WI38 (cell line): Measurements from ENCODE around the gene MTCL1.

ENCODE experiments used
- H3K4me3 ChIP-seq: 2 replicates; pipeline ENCODE4 v1.5.1; 2011; ENCODE audit warnings: low read depth, mild to moderate bottlenecking, control low read depth, low read length
- TF ChIP-seq, protein P1 (sequence below): IDR thresholded peaks from 2 replicates; pipeline ENCODE4 v1.5.1; 2012; ENCODE audit warnings: low read depth, mild to moderate bottlenecking, control low read depth, low read length

The MTCL1 gene

DNA sequence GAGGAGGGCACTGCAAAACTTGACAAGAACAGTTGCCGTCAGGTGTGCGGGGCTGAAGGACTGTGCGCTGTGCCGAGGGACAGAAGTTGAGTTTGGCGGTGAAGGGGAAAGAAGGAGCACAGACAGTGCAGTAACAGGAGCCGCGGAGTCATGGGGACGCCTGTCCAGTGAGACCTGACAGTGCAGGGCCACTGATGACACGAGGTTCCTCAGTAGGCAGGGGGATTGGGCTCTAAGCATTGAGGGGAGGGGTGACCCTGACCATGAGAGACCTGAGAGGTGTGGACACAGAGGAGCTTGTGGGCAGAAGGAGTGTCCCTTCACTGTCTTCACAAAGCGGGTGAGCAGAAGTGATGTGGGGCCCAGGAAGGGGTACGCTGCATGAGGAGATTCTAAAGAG lies 104.8 kb downstream of the MTCL1 start:
- no peak overlapping the region for H3K4me3 ChIP-seq
- TF ChIP-seq, protein P1, sequence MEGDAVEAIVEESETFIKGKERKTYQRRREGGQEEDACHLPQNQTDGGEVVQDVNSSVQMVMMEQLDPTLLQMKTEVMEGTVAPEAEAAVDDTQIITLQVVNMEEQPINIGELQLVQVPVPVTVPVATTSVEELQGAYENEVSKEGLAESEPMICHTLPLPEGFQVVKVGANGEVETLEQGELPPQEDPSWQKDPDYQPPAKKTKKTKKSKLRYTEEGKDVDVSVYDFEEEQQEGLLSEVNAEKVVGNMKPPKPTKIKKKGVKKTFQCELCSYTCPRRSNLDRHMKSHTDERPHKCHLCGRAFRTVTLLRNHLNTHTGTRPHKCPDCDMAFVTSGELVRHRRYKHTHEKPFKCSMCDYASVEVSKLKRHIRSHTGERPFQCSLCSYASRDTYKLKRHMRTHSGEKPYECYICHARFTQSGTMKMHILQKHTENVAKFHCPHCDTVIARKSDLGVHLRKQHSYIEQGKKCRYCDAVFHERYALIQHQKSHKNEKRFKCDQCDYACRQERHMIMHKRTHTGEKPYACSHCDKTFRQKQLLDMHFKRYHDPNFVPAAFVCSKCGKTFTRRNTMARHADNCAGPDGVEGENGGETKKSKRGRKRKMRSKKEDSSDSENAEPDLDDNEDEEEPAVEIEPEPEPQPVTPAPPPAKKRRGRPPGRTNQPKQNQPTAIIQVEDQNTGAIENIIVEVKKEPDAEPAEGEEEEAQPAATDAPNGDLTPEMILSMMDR: no peak

DNA sequence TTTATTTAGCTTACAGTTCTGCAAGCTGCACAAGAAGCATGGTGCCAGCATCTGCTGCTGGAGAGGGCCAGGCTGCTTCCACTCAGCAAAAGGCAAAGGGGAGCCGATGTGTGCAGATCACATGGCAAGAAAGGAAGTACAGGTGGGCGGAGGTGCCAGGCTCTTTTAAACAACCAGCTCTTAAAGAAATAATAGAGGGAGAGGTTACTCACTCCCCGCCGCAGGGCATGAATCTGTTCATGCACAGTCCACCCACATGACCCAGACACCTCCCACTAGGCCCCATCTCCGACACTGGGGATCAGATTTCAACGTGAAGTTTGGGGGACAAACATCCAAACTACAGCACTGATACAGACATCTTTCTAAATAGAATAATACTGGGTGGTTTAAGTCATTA lies 105.8 kb downstream of the MTCL1 start:
- no peak overlapping the region for H3K4me3 ChIP-seq
- TF ChIP-seq, protein P1: no peak

DNA sequence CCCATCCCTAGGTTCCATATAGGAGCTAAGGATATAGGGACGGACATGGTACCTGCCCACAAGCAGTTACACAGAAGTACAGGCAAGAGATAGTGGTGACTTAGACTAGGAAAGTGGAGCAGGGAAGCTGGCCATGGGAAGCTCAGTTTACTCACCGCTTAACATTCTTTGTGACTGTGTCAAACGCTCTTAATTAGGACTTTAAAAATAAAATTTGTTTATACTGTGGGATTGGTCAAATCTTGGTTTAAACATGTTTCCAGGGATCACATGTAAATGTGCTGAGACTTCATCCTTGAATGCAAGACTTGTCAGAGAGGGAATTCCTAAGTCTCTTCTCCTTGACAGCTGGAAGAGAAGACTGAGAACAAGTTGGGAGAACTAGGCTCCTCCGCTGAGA lies 107.3 kb downstream of the MTCL1 start:
- TF ChIP-seq, protein P1: no peak
- peak overlapping the region; percentile 58 for H3K4me3 ChIP-seq

DNA sequence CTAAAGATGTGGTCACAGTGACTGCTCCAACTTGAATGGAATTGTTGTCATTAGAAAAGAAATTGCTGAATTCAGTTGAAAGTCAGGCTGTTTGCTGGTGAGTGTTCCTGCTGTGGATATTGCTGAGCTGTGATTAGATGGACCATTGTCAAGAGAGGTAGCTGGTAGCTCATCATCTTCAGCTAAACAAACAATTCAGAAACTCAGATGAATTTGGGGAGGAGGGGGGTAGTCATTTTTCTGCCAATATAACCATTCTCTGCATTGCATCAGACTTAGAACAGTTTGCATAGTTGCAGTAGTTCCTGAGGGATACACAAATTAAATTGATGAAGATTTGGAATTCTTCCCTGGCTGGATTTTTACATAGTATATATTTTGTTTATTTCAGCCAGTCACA lies 108.3 kb downstream of the MTCL1 start:
- peak overlapping the region; percentile 58 for H3K4me3 ChIP-seq
- TF ChIP-seq, protein P1: no peak

DNA sequence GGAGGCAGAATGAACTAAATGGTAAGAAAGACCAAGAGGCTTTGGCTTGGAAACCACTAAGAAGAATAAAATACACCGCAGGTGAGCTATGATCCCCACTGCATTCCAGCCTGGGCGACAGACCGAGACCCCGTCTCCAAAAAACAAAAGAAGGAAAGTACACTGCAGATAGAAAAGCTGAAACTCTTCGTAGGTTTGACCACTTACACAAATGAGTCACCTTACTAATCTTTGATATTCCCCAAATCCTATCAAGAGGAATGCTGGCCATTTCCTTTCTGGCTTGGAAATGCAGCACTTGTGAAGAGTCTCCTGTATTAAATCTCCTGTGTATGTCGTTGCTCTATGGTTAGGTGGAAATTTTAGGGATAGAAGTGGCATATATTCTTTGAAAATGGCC lies 108.8 kb downstream of the MTCL1 start:
- peak overlapping the region; percentile 58 for H3K4me3 ChIP-seq
- TF ChIP-seq, protein P1: no peak

DNA sequence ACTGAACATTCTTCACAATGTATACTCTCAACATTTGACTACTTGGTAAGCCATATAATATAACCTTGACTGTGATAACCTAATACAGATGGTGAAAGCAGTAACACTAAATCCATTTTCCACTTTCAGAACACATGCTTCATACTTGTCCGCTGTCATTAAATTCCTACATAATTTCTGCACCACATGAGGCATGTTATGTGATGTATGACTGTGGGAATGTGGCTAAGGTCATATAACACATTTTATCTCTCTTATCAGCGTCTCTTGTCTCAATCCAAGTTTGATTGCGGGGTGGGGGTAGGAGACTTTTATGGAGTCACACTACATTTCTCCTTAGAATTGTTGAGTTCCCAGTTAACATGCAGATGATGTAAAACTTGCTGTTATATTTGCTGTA lies 110.9 kb downstream of the MTCL1 start:
- no peak overlapping the region for H3K4me3 ChIP-seq
- TF ChIP-seq, protein P1: no peak

DNA sequence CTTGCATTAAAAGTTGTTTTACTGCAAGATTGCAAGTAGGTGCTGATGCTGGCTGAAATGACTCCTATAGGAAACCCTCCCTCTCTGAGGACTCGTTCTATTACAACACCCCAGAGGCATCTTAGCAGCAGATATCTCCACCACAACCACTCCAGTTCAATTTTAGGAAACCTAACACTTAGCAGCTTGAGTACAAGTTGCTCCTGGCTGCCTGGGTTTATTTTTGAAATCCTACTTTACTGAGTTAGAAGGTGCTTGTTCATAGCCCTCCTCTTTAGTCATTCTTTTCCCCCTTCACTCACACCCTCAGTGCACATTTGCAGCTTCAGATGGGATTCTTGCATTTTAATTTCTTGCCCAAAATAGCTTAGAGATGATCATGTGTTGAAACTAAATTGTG lies 111.5 kb downstream of the MTCL1 start:
- H3K4me3 ChIP-seq: no peak overlapping the region
- TF ChIP-seq, protein P1: no peak
